Fibroblast of skin of back (primary cell): Measurements from ENCODE around the gene KIF2A.

Experiments
- DNase-seq: peaks from one replicate; pipeline ENCODE4 v3.0.0-alpha.2; 2013

The KIF2A gene

GRCh38 chr5:62385816-62386400 lies 79.9 kb downstream of the KIF2A start:
- no peak for DNase-seq

- DNase-seq = no peak
Measured at GRCh38 chr5:62386824-62387223, 80.8 kb downstream of the KIF2A start.

GRCh38 chr5:62395210-62395950 lies 89.4 kb downstream of the KIF2A start:
- DNase-seq = no peak

- DNase-seq = peak; percentile 98
Measured at GRCh38 chr5:62403411-62404250, 97.6 kb downstream of the KIF2A start, which contains the start of gene DIMT1. DIMT1 (minus strand) TSS chr5:62403905; CDS start chr5:62403772, 133 bp downstream.

DNA sequence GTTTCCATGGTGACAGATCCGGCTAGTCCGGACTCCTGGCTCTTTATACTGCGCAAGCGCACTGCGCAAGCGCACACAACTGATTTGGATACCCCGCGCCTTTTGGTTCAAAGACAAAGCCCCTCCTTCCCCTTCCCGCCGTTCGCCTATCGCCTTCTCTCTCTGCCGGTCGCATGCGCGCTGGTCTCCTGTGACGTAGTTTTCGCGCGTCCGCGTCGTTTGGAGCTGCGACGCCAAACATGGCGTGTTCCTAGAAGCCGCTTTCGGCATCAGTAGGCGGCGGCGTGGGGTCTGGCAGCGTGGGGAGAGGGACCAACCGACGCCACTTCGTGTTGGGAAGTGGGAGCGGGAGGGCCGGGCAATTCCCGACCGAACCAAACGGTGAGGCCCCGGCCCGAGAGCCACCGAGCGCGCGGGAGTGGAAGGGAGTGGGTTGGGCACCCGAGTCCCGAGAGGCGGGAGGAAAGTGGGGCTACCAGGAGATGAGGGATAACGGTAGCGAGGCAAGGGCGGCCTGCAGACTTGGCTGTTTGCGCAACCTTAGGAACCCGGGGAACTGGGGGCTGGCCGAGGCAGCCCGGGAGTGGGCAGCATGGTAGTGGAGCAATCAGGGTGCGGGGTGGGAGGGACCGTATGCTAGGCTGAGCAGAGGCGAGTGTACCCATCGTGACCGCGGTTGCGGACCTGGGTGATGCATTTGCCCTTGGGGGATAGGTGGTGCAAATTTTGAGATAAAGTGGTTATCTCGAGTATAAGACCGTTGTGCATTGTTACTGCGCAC lies 106.7 kb downstream of the KIF2A start, which contains the start of gene IPO11:
TSS of gene IPO11 (plus strand) at position 215 of the 781 bp plus-strand sequence. CDS start 24,517 bp downstream, outside the sequence.
- peak; percentile 99 for DNase-seq

GRCh38 chr5:62413711-62414110 lies 107.7 kb downstream of the KIF2A start:
- no peak for DNase-seq

DNA sequence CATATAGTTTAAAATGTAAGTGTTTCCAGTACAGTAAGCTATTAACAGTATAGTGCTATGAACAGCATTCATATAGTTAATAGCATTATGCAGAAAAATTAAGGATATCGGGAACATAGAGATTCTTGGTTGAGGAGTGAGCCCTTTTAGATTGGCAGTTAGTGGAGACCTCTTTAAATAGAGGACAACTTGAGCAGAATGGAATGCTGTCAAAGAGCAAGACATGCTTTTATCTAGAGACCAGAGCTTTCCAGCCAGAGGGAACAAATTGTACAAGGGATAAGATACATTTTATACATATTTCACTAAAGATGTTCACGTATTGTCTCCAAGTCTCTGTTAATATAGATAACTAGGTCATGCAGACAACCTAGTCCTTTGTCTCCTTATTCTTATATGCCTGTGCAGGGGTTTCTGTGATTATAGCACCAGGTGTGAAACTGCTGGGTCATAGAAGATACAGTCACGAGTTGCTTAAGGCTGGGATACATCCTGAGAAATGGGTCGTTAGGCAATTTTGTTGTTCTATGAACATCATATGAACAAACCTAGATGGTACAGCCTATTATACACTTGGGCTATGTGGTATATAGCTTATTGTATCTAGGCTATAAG lies 112.6 kb downstream of the KIF2A start:
- DNase-seq = no peak

DNA sequence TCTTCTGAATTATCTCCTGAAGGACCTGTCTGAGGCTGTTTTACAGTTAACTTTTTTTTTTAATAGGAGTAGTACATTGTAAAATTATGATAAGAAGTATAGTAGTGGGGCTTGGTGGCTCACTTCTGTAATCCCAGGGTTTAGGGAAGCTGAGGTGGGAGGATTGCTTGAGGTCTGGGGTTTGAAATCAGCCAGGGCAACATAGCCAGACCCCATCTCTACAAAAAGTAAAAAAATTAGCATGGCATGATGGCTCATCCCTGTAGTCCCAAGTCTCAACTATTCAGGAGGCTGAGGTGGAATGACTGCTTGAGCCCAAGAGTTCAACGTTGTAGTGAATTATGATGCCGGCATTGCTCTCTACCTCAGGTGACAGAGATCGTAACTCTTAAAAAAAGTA lies 113.6 kb downstream of the KIF2A start:
- DNase-seq = no peak

DNA sequence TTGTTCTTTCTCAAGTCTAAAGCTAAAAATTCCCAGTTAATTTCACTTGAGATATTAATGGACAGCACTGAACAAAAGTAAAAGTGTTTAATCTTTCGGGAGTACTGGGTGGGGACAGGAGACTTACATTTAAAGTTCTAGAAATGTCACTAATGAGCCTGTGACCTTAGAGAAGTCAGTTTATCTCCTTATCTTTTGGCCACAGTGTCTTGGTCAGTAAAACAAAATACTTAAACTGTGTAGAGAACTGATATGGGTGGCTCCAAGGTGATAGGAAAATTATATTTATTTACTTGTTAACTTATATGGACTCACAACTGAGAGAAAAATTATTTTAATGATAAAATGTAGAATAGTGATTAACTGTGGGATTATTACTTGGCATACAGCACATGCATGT lies 115.4 kb downstream of the KIF2A start:
- DNase-seq = no peak

DNA sequence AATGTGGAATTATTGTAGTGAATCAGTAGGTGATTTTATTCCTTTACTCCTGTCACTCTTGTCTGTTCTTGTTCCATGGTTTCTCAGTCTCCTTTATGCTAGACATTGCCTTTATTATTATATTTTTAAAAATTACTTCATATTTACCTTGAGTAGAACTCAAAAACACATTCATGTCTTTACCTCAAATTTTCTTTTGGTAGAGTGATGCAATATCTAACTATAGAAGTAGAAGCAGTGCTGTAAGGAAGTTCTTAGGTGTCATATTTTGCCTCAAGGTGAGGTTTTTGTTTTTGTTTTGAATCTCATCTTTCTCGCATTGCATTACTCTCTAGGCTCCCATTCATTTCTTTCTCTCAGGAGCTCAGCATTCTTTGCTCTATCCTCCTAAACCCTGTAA lies 118.8 kb downstream of the KIF2A start:
- no peak for DNase-seq

DNA sequence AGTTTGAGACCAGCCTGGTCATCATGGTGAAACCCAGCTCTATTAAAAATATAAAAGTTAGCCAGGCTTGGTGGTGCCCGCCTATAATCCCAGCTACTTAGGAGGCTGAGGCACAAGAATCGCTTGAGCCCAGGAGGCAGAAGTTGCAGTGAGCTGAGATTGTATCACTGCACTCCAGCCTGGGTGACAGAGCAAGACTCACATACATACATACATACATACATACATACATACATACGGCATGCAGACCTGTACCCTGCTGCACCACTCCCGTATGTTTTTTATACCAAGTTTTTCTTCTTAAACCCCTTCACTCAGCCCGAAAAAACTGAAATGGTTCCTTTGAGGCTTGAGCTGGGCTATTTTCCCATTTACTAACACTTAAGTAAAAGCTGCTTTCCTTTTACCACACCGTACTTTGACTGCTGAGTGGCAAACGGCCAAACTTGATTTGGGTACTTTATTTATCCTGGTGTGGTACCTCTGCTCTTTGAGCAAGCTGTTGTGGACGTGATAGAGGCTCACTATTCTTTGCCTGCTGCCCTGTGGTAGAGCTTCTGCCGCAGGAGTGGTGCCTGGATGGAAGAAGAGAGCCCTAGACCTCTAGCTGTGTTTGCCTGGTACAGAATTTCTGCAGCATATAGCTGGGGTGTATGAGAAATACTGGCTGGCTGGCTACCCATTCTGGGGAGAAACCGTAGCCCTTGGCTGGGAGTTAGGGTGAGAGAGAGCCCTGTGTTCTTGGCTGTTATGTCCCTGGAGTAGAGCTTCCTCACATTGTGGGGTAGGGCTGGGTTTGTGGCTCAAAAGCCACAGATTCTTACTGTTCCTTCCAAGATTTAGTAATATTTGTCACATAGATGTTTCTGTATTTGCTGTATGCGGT lies 126.0 kb downstream of the KIF2A start:
- no peak for DNase-seq

- no peak for DNase-seq
Measured at GRCh38 chr5:62432621-62433064, 126.6 kb downstream of the KIF2A start.
